Islet of Langerhans (tissue), 1 donor: Measurements from ENCODE around the gene CDK5.
"Not testable (repeated sequence)": the region's sequence is repeated elsewhere in the genome, so short reads cannot be mapped to it uniquely, and the experiment has no call there.

ENCODE experiments used
- FAIRE-seq: peaks from one replicate; lab custom pipeline; 2011; peaks lifted over from hg19 to GRCh38; lab: Jason Lieb, UNC

Gene CDK5

GRCh38 chr7:151056666-151057505, 811 bp downstream of the CDK5 start:
- no peak for FAIRE-seq

DNA sequence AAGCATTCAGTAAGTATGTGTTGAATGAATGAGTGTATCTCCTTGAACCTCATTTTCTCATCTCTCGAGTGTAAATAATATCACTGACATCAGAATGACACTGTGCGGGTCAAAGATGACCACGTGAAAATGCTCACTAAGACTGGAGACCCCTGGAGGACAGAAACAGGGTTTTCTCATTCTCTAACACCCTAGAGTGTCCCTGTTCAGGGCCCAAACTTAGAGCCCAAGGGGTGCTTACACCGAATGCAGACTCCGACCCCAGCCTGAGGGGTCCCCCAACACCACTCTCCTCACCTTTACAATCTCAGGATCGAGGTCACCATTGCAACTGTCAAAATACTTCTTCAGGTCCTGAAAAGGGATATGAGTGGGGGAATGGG, 1.4 kb downstream of the CDK5 start:
- no peak for FAIRE-seq

DNA sequence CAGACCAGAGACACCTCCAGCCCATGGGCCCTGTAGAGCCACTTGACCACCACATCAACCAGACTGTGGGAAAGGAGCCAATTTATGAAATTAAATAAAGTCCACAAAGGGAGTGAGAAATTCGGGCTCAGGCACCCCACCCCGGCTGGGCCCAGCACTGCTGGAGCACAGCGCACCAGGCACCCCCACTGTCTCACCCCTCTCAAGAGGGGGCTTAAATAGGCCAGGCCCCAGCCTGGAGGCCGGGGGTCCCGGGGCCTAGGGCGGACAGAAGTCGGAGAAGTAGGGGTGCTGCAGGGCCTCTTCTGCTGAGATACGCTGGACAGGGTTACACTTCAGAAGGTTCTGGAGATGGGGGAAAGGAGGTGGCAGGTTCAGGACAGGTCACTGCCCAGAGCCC, 3.9 kb downstream of the CDK5 start:
- no peak for FAIRE-seq

DNA sequence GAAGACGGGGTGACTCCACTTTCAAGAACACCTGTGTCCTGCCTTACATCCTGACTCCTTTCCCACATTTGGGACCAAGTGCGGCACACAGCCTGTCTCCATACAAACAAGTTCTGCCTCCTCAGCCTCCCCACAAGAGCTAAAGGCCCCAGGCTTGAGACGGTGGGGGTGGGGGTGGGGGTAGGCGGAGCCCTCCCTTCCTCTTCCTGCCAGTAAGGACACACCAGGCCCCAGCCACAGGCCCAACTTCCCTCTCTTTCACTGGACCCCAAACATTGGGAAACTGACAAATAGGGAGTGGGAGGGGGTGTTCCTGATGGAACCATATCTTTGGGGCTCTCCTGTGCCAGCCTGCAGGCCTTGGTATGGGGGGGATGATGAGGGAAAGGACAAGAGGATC, 4.6 kb downstream of the CDK5 start:
- no peak for FAIRE-seq

DNA sequence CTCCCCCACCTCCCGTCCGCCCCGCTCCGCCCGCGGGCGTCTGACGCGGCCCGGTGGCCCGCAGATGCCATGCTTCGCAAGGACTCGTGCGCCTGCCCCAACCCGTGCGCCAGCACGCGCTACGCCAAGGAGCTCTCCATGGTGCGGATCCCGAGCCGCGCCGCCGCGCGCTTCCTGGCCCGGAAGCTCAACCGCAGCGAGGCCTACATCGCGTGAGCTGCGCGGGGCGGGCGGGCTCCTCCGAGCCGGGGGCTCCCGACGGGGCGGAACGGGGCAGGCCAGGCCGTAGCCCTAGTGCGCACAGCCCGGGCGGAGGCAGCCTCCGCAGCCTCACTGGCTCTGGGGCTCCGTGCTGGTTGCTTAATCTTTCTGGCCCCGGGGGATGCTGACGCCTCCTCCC, 6.6 kb downstream of the CDK5 start:
- no peak for FAIRE-seq

GRCh38 chr7:151048911-151049463, 8.7 kb downstream of the CDK5 start:
- no peak for FAIRE-seq

DNA sequence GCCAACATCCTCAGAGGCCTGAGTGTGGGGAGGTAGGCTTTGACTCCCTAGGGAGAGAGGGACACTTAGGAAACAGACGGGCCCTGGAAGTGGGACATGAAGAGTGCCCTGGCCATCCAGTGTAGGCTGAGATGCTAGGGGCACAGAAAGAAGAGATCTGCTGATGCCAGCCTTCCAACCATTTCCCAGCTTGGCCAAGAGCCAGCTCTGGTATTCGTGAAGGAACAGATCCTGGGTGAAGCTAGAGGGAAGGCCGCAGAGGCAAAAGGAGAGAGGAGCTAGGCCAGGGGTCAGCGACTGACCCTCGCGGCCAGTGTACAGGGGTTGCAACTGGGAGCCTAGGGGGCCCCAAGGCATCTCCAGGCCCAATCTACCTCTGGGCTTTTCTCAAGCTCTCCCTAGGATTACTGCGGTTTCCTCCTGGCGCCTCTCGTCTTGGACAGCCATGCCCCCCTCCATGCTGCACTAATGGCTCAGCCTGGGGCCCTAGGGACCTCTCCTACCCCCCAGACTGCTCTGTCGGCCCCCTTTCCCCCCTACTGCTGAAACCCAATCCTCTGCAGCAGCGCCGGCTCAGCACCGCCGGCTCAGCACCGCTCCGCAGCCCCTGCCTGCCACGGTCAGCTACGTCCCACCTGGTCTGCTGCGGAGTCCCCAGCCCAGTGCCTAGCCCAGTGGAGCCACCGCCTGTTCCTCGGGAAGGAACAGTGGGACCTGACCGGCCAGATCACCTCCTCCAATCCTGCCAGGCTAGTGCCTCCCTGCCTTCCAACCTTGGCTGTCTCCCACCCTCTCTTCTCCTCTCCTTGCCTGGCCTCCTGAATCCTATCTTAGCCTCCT, 9.5 kb downstream of the CDK5 start, which contains the start of gene ASIC3:
Gene ASIC3, plus strand, starts transcription at position 556 of the 840 bp plus-strand sequence. CDS start 355 bp downstream, outside the sequence.
- no peak for FAIRE-seq

- FAIRE-seq, result no peak
Measured at GRCh38 chr7:151046603-151047573, 10.8 kb downstream of the CDK5 start.

- FAIRE-seq, result no peak
Measured at GRCh38 chr7:151045967-151046366, 11.7 kb downstream of the CDK5 start.

GRCh38 chr7:151045262-151045661, 12.4 kb downstream of the CDK5 start:
- FAIRE-seq, result no peak

DNA sequence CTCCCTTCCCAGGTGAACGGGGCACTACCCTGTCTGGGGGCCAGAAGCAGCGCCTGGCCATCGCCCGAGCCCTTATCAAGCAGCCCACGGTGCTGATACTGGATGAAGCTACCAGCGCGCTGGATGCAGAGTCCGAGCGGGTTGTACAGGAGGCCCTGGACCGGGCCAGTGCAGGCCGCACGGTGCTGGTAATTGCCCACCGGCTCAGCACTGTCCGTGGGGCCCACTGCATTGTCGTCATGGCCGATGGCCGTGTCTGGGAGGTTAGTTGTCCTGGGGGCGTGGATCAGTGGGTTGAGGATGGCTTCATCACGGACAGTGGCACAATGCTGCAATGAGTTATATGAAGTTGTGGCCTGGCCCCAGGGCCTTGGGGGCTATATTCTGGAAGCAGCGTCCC, 13.7 kb downstream of the CDK5 start:
- no peak for FAIRE-seq

DNA sequence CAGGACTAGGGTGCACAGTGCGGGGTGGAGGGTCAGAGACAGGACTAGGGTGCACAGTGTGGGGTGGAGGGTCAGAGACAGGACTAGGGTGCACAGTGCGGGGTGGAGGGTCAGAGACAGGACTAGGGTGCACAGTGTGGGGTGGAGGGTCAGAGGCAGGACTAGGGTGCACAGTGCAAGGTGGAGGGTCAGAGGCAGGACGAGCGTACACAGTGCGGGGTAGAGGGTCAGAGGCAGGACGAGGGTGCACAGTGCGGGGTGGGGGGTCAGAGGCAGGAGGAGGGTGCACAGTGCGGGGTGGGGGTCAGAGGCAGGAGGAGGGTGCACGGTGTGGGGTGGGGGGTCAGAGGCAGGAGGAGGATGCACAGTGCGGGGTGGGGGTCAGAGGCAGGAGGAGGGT, 14.2 kb downstream of the CDK5 start:
- not testable (repeated sequence) for FAIRE-seq

DNA sequence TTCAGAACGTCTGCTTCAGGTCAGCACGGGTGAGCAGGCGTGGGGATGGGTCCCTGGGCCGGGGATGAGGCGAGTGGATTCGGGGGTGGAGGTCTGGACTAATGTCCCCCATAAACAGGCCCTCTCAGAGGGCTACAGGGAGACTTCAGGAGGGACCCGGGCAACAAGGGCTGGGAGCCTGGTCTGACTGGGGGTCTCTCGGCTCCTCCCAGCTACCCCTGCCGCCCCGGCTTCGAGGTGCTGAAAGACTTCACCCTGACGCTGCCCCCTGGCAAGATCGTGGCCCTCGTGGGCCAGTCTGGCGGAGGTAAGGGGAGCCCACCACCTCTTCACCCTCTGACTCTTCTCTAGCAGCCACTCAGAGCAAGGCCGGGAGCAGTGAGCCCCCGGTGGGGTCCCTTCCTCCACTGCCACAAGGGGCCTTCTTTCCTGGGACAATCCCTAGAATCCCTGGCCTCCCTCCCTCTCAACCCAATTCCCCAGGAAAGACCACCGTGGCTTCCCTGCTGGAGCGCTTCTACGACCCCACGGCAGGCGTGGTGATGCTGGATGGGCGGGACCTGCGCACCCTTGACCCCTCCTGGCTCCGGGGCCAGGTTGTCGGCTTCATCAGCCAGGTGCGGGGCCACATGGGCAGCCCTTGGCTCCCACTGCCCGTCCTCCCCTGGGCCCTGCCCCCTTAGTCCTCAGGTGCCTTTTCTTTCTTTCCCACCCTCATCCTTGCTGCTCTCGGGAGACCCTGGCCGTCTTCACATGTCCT, 16.9 kb downstream of the CDK5 start:
- no peak for FAIRE-seq

DNA sequence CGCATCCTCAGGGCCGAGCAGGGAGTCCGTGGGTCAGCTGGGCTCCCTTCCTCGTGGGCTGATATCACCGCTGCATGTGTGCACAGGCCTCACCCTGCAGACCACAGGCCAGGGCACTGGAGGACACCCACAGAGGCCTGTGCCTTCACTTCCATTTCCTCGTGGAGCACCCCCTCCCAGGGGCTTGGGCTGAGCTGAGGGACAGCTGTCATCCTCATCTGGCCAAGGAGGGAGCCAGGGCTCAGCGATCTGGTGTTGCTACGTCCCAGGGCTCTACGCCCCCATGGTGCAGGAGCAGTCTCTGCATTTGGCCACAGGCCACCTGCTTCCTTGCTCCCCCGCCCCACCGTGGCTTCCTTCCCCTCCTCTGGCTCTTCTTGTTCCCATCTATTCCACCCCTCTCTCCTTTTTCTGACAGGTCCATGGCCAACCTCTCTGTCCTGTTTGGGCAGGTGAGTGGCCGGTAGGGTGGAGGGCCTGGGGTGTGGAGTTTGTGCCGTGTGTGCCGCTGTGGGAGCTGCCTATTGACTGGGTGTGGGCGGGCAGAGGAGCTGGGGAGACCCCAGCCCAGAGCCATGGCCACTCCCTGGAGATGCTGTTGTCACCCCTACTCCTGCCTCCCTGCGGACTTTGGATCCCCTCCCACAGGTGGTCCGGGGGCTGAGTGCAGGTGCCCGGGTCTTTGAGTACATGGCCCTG, 17.7 kb downstream of the CDK5 start:
- no peak for FAIRE-seq

DNA sequence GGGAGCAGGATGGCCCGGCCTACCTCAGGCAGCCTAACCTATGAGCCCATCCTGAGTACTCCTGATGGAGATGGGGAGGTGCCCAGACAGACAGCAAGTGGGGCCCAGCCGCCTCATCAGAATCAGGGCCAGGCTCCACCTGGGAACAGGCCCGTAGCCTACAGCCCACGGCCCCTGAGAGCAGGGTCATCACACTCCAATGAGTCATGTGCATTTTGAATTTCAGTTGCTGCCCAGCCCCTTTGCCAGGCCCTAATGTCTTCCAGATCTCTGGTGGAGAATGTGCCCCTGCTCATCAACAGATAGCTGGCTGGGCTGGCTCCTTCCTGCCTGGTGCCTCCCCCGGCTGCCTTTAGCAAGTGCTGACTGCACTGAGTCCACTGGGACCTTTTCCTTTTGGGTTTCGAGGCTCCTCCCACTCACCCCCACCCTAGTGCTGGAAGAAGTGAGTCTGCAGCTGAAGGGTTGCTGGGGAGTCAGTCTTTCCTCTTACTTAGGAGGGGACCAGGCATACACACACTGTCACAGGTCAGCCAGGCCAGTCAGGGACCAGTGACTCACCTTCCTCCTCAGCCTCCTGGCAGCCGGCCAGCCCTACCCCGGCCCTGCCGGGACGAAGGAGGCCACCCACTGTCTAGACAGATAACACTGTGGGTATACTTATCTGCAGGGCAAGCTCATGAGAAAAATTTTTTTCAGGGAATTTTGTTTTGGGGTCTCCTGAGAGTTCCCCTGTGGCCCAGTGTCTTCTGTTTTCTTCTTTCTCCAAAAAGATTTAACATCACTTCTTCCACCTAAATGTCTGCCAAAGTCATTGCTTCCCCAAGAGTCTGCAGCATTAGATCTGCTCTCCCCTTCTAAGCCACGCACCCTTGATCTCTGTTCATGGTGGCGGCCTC, 18.5 kb downstream of the CDK5 start:
- FAIRE-seq, result no peak

- FAIRE-seq, result no peak
Measured at GRCh38 chr7:151035902-151036301, 21.8 kb downstream of the CDK5 start.

- FAIRE-seq, result no peak
Measured at GRCh38 chr7:151035026-151035717, 22.5 kb downstream of the CDK5 start.

GRCh38 chr7:151034312-151035025, 23.2 kb downstream of the CDK5 start:
- FAIRE-seq, result no peak
